HG02759 (cell line): Measurements from ENCODE around the gene PRRT2.
"Not testable (repeated sequence)": the region's sequence is repeated elsewhere in the genome, so short reads cannot be mapped to it uniquely, and the experiment has no call there.

Experiments used
- ATAC-seq: cut with Tn5 transposase; IDR thresholded peaks from one replicate; pipeline ENCODE4 v1.9.1; 2021; ENCODE audit warnings: mild to moderate bottlenecking, moderate library complexity; ENCODE audit not compliant: unreplicated experiment

The PRRT2 gene

GRCh38 chr16:29790949-29791844, 20.8 kb upstream of the PRRT2 start:
- ATAC-seq: peak; percentile 26

GRCh38 chr16:29791845-29792807, 19.9 kb upstream of the PRRT2 start:
- no peak for ATAC-seq

GRCh38 chr16:29793153-29793552, 18.8 kb upstream of the PRRT2 start:
- ATAC-seq: not testable (repeated sequence)

GRCh38 chr16:29794231-29794710, 17.7 kb upstream of the PRRT2 start:
- no peak for ATAC-seq

- no peak for ATAC-seq
Observed at GRCh38 chr16:29802416-29802935, 9.5 kb upstream of the PRRT2 start.

- ATAC-seq: no peak
Observed at GRCh38 chr16:29804020-29804419, 8.0 kb upstream of the PRRT2 start.

GRCh38 chr16:29804455-29805231, 7.3 kb upstream of the PRRT2 start:
- no peak for ATAC-seq

GRCh38 chr16:29805232-29806098, 6.5 kb upstream of the PRRT2 start:
- ATAC-seq: peak; percentile 54

- ATAC-seq: no peak
Observed at GRCh38 chr16:29806099-29806579, 5.9 kb upstream of the PRRT2 start, which contains the start of gene MAZ. Gene MAZ (plus strand): TSS chr16:29806529. CDS start chr16:29806702, 173 bp downstream.

GRCh38 chr16:29806641-29807425, 5.2 kb upstream of the PRRT2 start:
- no peak for ATAC-seq

- ATAC-seq: peak; percentile 14
Observed at GRCh38 chr16:29807426-29808218, 4.4 kb upstream of the PRRT2 start.

- no peak for ATAC-seq
Observed at GRCh38 chr16:29808219-29808900, 3.6 kb upstream of the PRRT2 start.

- ATAC-seq: no peak
Observed at GRCh38 chr16:29809031-29809747, 2.8 kb upstream of the PRRT2 start.

GRCh38 chr16:29809850-29810698, 1.9 kb upstream of the PRRT2 start:
- ATAC-seq: no peak

- ATAC-seq: no peak
Observed at GRCh38 chr16:29810699-29811169, 1.3 kb upstream of the PRRT2 start.
